ENCODE measurements around the gene ULK3.
A peak's percentile ranks its signal among the peaks of the same experiment; 100 is the strongest.

ULK3 gene

DNA sequence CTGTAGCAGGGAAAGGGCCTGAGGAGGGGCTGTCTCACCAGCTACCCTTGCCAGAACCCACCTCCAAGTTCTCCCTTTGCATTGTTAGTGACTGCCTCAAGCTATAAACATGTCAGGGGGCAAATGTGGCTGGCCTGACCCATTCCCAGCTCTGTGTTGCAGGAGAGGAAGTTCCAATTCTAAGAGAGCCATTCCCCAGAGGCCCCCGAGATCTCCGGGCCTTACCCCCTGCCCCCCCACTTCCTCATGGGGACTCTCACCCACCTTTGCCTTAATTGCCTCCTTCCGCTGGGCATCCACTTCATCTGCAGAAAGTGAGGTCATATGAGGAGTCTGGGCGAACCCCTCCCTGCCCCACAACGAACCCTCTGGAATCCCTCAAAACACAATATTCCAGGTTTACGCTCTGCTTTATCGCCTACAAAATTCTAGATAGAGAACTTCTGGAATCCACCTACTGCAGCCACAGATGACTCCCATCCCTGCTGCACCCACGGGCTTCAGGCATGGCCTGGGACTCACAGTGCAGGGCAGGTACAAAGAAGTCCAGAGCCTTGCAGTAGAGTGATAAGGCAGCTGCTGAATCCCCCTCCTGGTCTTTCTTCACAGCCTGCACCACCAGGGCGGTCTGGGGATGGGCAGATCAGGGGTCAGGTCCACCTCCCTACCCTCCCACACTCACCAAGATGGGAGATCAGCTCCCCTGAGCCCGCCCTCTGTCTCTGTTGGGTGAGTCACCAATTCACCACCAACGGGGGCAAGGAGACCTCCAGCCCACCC is 4.0 kb downstream of the ULK3 start:
- no peak overlapping the region for H3K4me3 ChIP-seq (replicated peaks; ENCODE audit: insufficient read depth, low read length)
- no peak for DNase-seq (ENCODE audit: low read depth in 1 of 2, low spot score in 1 of 2)
- H3K27me3 ChIP-seq (ENCODE audit: insufficient read depth, poor library complexity, severe bottlenecking): no peaks in the 10 kb centered on the region
- TF ChIP-seq GABPA (IDR thresholded peaks at IDR 0.05; ENCODE audit: low read depth): no peak
- 0 out of 2 replicates have a peak, but pooled peaks have one; percentile 24 for TF ChIP-seq SPI1 (IDR thresholded peaks at IDR 0.05; ENCODE audit: borderline replicate concordance, low read depth)
- H3K27ac ChIP-seq (replicated peaks): no peak overlapping the region

DNA sequence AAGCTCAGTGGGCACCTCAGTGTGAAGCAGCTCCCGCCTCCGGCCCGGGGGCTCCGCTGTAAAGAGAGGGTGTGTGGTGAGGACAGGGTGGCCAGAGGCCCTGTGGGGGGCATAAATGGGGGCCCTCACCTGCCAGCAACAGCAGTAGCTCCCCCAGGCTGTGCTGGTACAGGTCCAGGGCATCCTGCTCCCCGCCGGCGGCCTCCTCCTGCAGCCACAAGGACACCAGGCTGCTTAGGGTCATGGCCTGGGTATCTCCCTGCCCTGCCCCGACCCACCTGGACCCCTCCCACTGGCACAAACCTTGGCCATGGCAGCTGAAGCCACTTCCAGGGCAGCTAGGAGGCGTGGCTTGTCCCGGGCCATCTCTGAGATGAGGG is 4.8 kb downstream of the ULK3 start:
- no peak overlapping the region for H3K27ac ChIP-seq (replicated peaks)
- H3K27me3 ChIP-seq (ENCODE audit: insufficient read depth, poor library complexity, severe bottlenecking): no peaks in the 10 kb centered on the region
- TF ChIP-seq GABPA (IDR thresholded peaks at IDR 0.05; ENCODE audit: low read depth): no peak
- TF ChIP-seq POLR2AphosphoS5 (IDR thresholded peaks at IDR 0.05; ENCODE audit: low read depth): no peak
- TF ChIP-seq SPI1 (IDR thresholded peaks at IDR 0.05; ENCODE audit: borderline replicate concordance, low read depth): no peak
- no peak for TF ChIP-seq CTCF (IDR thresholded peaks at IDR 0.05; ENCODE audit: insufficient read depth, low read length)
- TF ChIP-seq REST (IDR thresholded peaks at IDR 0.05; ENCODE audit: insufficient replicate concordance, low read depth): no peak
- no peak for DNase-seq (ENCODE audit: low read depth in 1 of 2, low spot score in 1 of 2)
- no peak overlapping the region for H3K4me3 ChIP-seq (replicated peaks; ENCODE audit: insufficient read depth, low read length)

DNA sequence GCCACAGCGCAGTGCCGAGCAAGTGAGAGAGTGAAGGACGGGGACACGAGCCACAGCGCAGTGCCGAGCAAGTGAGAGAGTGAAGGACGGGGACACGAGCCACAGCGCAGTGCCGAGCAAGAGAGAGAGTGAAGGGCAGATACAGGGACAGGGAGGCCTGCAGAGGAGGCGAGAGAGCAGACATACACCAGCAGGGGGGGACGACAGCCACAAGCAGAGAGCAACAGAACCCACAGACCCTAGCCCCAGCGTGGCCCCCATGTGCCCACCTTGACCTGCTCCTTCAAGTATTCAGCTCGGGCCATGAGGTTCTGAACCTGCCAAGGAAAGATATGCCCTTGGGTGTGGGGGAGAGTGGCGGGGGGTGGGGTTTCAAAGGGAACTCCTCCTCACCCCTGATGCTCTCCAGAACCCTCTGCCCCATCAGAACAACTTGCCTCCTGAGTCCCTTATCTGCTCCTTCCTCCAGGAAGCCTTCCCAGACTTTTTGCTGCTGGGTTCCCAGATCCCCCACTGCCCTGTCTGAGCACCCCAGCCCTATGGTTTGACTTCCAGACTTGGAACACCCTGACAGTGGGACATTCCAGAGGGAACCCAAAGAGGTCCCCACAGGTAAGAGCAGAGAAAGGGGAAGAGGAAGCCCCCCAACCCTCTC is 5.3 kb downstream of the ULK3 start:
- no peak for TF ChIP-seq POLR2AphosphoS5 (IDR thresholded peaks at IDR 0.05; ENCODE audit: low read depth)
- TF ChIP-seq GABPA (IDR thresholded peaks at IDR 0.05; ENCODE audit: low read depth): no peak
- H3K27me3 ChIP-seq (ENCODE audit: insufficient read depth, poor library complexity, severe bottlenecking): no peaks in the 10 kb centered on the region
- no peak overlapping the region for H3K4me3 ChIP-seq (replicated peaks; ENCODE audit: insufficient read depth, low read length)
- H3K27ac ChIP-seq (replicated peaks): no peak overlapping the region
- DNase-seq (ENCODE audit: low read depth in 1 of 2, low spot score in 1 of 2): no peak

GRCh38 chr15:74836846-74837245 is 6.1 kb downstream of the ULK3 start:
- Histone ChIP-seq H3K4me3 (replicated peaks; ENCODE audit: insufficient read depth, low read length) (no peak overlapping the region), H3K27ac (replicated peaks) (no peak overlapping the region), H3K27me3 (ENCODE audit: insufficient read depth, poor library complexity, severe bottlenecking) (no peaks in the 10 kb centered on the region)
- TF ChIP-seq POLR2AphosphoS5 (IDR thresholded peaks at IDR 0.05; ENCODE audit: low read depth) (no peak), SPI1 (IDR thresholded peaks at IDR 0.05; ENCODE audit: borderline replicate concordance, low read depth) (no peak), REST (IDR thresholded peaks at IDR 0.05; ENCODE audit: insufficient replicate concordance, low read depth) (no peak), CTCF (IDR thresholded peaks at IDR 0.05; ENCODE audit: insufficient read depth, low read length) (no peak), GABPA (IDR thresholded peaks at IDR 0.05; ENCODE audit: low read depth) (no peak)
- DNase-seq (ENCODE audit: low read depth in 1 of 2, low spot score in 1 of 2): no peak
